Ascending aorta (tissue), 2 donors: ENCODE data around the gene AP2B1. TPM values are rescaled to one million over a fixed set of nuclear protein-coding genes. Genes with fewer than 3 reads are reported as not detected.

Source experiments
- DNase-seq, 2 donors: peaks; one replicate each; pipeline ENCODE4 v3.0.0-alpha.2; 2019; ENCODE audit warnings: low spot score in 2 of 2
- H3K27ac ChIP-seq, 2 donors: fragments of 200-600 bp; sonication (generic); one replicate each; pipeline ENCODE4 v1.5.1; 2016 to 2017; ENCODE audit warnings: mild to moderate bottlenecking in 1 of 2
- H3K27me3 ChIP-seq: fragments of 200-600 bp; sonication (generic); one replicate; pipeline ENCODE4 v1.5.1; 2017
- H3K36me3 ChIP-seq, 2 donors: fragments of 200-600 bp; sonication (generic); one replicate each; pipeline ENCODE4 v1.5.1; 2016
- H3K4me1 ChIP-seq, 2 donors: fragments of 200-600 bp; sonication (generic); one replicate each; pipeline ENCODE4 v1.5.1; 2016 to 2017; ENCODE audit warnings: mild to moderate bottlenecking in 1 of 2
- H3K4me3 ChIP-seq, 2 donors: fragments of 200-600 bp; sonication (generic); one replicate each; pipeline ENCODE4 v1.5.1; 2016 to 2017; ENCODE audit warnings: mild to moderate bottlenecking in 1 of 2
- H3K9me3 ChIP-seq, 2 donors: fragments of 200-600 bp; sonication (generic); one replicate each; pipeline ENCODE4 v1.5.1; 2016
- CTCF ChIP-seq, 3 experiments: fragments of 200-600 bp in 2 of 3; fragments of 450-650 bp in 1 of 3; sonication (generic) in 2 of 3; IDR thresholded peaks; one replicate each; pipeline ENCODE4 v1.5.1; 2016 to 2019; ENCODE audit warnings: antibody characterized with exemption in 3 of 3, mild to moderate bottlenecking in 1 of 3, moderate library complexity in 1 of 3
- intact Hi-C: fragments of 100-400 bp; cut with DNase I; formaldehyde crosslinking; loops from one replicate; pipeline ENCODE4 v1.15.1; 2023
- total RNA-seq: library from RNA; depleted of rRNA; stranded (reverse); fragments of >200 nt; gene quantifications from one replicate; pipeline ENCODE4 v1.1.0, GENCODE V29; 2016

Gene AP2B1
- total RNA-seq, 1 donor from 2014 or later, result 59.5 TPM

GRCh38 chr17:35757243-35757642, 170.1 kb downstream of the AP2B1 start:
- DNase-seq, result no peak
- no peaks in the 10 kb centered on the region for H3K27me3 ChIP-seq
- H3K4me3 ChIP-seq, result no peak overlapping the region
- intact Hi-C loops, result no loop called here
- H3K27ac ChIP-seq, result no peak overlapping the region
- no peaks in the 10 kb centered on the region for H3K9me3 ChIP-seq
- H3K36me3 ChIP-seq, result no peaks in the 10 kb centered on the region
- no peaks in the 10 kb centered on the region for H3K4me1 ChIP-seq
- no peak for TF ChIP-seq CTCF (IDR thresholded peaks at IDR 0.05)

- no peak for DNase-seq
These were observed 173.5 kb downstream of the AP2B1 start, which contains the start of gene C17orf50 for GRCh38 chr17:35760587-35760986. Gene C17orf50 (plus strand): TSS chr17:35760887. CDS start chr17:35760942, 55 bp downstream.

GRCh38 chr17:35761601-35762000, 174.5 kb downstream of the AP2B1 start:
- H3K27ac ChIP-seq, result no peak overlapping the region
- no peak for DNase-seq
- no peaks in the 10 kb centered on the region for H3K9me3 ChIP-seq
- no peak overlapping the region for H3K4me3 ChIP-seq
- TF ChIP-seq CTCF (IDR thresholded peaks at IDR 0.05), result no peak
- intact Hi-C loops, result no loop called here
- H3K4me1 ChIP-seq, result peaks cover 2 to 10% of the 10 kb centered on the region in 2 donors
- H3K36me3 ChIP-seq, result no peaks in the 10 kb centered on the region
- no peaks in the 10 kb centered on the region for H3K27me3 ChIP-seq

More at GRCh38 chr17:35760587-35760986, 173.5 kb downstream of the AP2B1 start, which contains the start of gene C17orf50:
- Histone ChIP-seq H3K36me3 (no peaks in the 10 kb centered on the region), H3K9me3 (no peaks in the 10 kb centered on the region), H3K27ac (no peak within 1 kb of the TSS), H3K27me3 (no peaks in the 10 kb centered on the region), H3K4me1 (peaks cover 2 to 10% of the 10 kb centered on the region in 2 donors), H3K4me3 (no peak within 1 kb of the TSS)
- intact Hi-C loops, result no loop called here
- no peak for TF ChIP-seq CTCF (IDR thresholded peaks at IDR 0.05)

- Histone ChIP-seq H3K27me3 (no peaks in the 10 kb centered on the region), H3K9me3 (no peaks in the 10 kb centered on the region), H3K36me3 (no peaks in the 10 kb centered on the region), H3K4me1 (peaks cover 2 to 10% of the 10 kb centered on the region in 2 donors), H3K27ac (no peak overlapping the region), H3K4me3 (peak overlapping the region; percentile 28 to 70)
- intact Hi-C loops, result loop anchor here (1.0 kb wide), 2 partner anchors 41 to 46 kb away; partner anchors contain the start of gene TAF15
- TF ChIP-seq CTCF (IDR thresholded peaks at IDR 0.05), result no peak
- no peak for DNase-seq
These were observed 176.6 kb downstream of the AP2B1 start for GRCh38 chr17:35763767-35764122.

- no peaks in the 10 kb centered on the region for H3K9me3 ChIP-seq
- intact Hi-C loops, result loop anchor here (1.0 kb wide), 2 partner anchors 40 to 45 kb away; partner anchors contain the start of gene TAF15
- TF ChIP-seq CTCF (IDR thresholded peaks at IDR 0.05), result peak; percentile 91 to 98 (median 97)
- H3K27ac ChIP-seq, result peak overlapping the region in 1 of 2 donors; percentile 40
- H3K36me3 ChIP-seq, result no peaks in the 10 kb centered on the region
- peaks cover 2 to 10% of the 10 kb centered on the region in 2 donors for H3K4me1 ChIP-seq
- no peaks in the 10 kb centered on the region for H3K27me3 ChIP-seq
- H3K4me3 ChIP-seq, result peak overlapping the region; percentile 28 to 70
- DNase-seq, result peak; percentile 23 to 91
These were observed 177.2 kb downstream of the AP2B1 start for GRCh38 chr17:35764123-35764991.
